Activated CD4-positive, alpha-beta T cell treated with anti-CD3 and anti-CD28 coated beads, Interleukin-10, Interleukin-2, amounts not matched to agents 100 ng/mL and 50 ng/mL, durations not matched to agents 16 hours and 8 hours (primary cell): Measurements from ENCODE around the gene IFT43.
"Not testable (repeated sequence)": the region's sequence is repeated elsewhere in the genome, so short reads cannot be mapped to it uniquely, and the experiment has no call there.

Experiments
- DNase-seq: peaks from one replicate; pipeline ENCODE4 v3.0.0-alpha.2; 2020

Gene IFT43

DNA sequence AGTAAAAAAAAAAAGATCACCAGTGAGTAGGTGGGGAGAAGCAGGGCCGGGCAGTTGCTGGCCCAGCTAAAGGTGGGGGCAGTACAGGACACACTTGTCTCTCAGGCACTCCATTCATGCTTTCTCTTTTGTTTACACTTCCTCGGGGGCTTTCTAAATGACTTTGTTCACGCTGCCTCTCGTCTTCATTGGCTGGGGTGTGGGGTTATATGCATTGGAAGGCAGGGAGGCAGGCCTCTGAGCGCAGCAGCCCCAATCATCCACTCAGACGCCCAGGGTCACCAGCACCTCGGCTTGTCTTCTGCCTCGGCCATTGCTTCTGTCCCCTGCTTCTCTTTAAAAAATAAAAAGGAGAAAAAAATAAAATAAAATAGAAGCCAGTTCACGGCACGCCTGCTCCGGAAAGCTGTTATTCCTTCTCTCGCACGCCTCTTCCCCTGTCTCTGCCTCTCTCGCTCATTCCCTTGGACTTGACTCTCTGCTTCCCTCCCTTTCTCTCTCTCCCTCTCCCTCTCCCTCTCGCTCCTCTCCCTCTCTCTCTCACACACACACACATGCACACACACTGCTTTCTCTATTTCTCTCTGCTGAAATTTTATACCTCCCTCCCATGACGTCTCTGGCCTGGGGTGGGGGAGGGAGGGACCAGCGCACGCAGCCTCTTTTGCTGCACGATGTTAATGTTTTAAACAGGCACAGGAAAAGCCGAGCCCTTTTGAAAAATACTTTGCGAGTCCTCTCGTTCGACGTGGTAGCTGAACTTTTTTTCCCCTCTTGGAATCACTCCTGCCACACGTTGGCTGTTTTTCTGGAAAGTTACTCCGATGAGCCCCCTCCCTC is 3.9 kb upstream of the IFT43 start, which contains the start of gene TGFB3:
Gene TGFB3 (minus strand): TSS at position 570 of the 840 bp plus-strand sequence. CDS start 1,102 bp downstream, outside the sequence.
- DNase-seq, result peak; percentile 82

GRCh38 chr14:75982266-75983018 is 3.1 kb upstream of the IFT43 start:
- peak; percentile 81 for DNase-seq

- no peak for DNase-seq
Observed at GRCh38 chr14:75983019-75983358, 2.6 kb upstream of the IFT43 start.

DNA sequence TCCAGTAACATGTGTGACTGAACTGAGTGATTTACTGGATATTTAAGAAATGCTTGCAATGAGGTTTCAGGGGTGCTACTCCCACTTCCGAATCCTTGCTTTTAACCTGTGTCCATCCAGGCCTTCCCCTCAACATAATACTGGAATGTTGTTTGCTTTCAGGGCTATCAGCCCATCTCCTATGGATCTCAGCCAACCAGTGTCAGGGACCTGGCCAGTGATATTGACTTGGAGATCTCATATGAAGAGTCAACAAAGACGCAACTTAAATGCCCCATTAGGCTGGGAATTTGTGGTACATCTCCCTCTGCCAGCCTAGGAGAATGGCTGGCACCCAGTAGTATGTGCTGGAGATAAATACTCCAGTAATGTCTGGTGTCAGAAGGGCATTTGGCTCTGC is 889 bp upstream of the IFT43 start:
- DNase-seq, result no peak

- no peak for DNase-seq
Observed at GRCh38 chr14:75986439-75986765, 839 bp downstream of the IFT43 start.

DNA sequence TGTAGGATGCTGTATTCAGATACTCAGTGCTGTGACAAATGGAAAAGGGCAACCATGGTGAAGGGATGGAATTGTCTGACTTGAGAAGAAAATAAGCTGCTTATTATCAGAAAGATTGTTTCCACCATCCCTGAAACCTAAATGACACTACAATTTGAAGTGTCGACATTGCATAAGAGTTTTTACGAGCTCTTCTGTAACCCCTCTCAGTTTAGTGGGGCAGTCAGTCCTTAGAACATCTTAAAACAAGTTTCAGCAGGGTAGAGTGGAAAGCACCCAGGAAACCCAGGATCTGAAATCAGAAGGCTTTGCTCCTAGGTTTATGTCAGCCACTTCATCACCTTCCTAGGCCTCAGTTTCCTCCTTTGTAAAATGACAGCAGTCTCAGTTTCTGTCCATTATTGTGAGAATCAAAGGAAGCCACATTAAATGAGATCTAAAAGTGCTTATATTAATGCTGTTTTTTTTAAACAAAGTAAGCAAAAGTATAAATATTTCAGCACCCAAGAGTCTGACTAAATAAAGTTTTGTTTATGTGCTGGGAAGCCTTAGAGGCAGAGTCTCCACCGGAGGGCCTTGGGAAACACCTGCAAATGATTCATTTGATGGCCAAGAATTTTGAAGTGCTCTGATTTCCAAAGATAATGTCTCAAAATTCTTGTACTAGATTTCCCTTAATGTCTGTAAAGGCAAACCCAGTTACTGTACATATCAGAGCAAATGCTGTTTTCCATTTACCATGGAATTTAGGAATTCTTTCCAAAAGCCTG is 1.8 kb downstream of the IFT43 start:
- no peak for DNase-seq

DNA sequence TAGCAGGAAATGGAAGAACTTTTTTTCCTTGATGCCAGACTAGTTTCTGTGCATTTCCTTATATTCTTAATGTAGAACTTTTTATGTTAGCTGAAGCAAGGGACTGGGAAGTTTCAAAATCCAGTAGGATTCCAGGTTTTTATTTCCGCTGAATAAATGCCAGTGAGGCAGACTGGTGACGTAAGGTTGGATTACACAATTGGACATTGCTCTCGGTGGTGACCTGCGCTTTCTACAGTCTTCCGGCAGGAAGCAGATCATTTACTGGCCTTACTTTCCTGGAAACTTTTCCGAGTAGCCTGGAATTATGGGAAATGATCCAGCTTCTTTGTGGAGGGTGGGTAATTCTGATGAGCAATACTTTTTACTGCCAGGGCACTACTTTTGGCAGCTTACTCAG is 3.6 kb downstream of the IFT43 start:
- no peak for DNase-seq

GRCh38 chr14:75990297-75990696 is 4.7 kb downstream of the IFT43 start:
- no peak for DNase-seq

GRCh38 chr14:75991753-75992152 is 6.2 kb downstream of the IFT43 start:
- no peak for DNase-seq

GRCh38 chr14:75993567-75994041 is 8.0 kb downstream of the IFT43 start:
- DNase-seq, result peak; percentile 23

- DNase-seq, result no peak
Observed at GRCh38 chr14:75995372-75996041, 9.9 kb downstream of the IFT43 start.

GRCh38 chr14:75996488-75996887 is 10.9 kb downstream of the IFT43 start:
- no peak for DNase-seq

DNA sequence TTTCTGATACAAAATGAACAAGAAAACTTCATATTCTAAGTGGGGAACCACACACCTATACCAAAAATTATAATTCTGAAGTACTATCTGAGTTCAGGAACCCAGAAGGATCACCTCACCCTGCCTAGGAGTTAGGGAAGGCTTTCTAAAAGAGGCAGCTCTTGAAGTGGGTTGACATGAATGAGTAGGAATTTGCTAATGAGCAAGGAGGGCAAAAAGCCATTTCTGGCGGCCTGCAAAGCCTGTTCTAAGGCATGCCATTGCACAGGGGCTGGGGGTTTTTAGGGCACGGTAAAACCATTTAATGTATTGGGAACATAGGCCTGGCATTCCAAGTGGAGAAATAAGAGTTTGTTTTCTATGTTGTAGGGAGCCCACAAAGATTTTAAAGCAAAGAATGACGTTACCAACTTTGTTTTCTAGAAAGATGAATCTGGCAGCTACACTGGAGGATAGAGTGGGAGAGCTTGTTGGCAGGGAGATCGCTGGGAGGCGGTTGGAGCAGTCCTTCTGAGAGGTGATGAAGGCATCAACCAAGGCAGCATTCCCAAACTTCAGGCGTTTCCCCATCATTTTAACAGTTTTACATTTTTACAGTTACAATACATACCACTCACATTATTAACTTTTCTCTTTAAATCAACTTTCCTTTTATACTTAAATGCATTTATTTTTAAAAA is 14.1 kb downstream of the IFT43 start:
- no peak for DNase-seq

GRCh38 chr14:76002383-76002782 is 16.8 kb downstream of the IFT43 start:
- no peak for DNase-seq

DNA sequence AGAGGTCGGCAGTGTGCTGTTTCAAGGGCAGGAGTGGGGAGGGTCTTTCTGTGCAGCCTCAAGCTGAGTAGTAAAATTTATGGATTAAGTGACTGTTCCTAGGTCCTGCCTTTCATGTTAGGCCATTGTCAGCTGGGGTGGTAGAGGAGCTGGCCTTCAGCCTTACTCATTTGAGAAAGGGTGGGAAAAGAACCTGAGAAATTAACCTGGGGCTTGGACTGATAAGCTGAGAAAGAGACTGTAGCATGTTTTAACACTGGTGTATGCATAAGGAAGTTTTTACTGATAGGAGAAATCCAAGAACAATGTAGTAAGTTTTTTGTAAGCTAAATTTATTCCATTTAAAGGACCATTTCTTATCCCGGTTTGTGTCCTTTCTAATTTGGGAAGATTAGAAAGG is 20.7 kb downstream of the IFT43 start:
- DNase-seq, result no peak

GRCh38 chr14:76007379-76007778 is 21.8 kb downstream of the IFT43 start:
- no peak for DNase-seq

GRCh38 chr14:76007852-76008251 is 22.3 kb downstream of the IFT43 start:
- no peak for DNase-seq

- DNase-seq, result not testable (repeated sequence)
Observed at GRCh38 chr14:76009627-76010026, 24.1 kb downstream of the IFT43 start.

DNA sequence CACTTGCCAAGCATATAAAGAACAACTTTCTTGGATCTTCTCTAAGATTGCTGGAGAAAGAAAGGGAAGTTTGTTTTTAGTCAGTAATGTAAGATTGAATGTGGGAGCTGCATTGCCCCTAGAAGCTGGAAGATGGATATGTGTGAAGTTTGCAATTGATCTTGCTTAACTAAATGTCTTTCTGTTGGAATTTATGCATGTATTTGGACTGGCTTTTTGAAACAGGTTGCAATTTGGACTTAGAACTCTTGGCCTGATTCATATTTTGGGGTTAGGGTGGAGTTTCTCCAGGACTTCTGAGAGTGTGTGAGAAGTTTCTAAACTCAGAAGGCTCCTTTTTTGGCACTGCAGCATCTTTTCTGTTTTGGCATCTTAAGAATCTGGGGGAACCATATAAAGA is 26.4 kb downstream of the IFT43 start:
- no peak for DNase-seq

DNA sequence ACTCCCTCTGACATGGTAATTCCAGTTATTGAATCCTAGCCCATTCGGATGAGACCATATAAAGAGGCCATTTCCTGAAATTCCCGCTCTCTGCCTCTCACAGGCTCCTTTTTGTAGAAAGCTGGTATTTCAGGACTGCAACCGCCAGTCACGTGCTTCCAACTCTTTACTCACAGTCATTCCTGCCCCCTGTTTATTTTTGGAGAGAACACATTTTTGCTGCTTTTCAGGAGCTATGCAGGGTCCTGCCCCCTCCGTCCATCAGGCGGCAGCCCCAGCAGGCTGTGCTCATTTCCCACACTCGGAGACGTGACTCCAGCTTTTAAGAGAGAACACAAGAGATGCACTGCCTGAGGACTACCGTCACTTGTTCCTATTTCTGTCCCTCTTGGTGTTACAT is 26.8 kb downstream of the IFT43 start:
- no peak for DNase-seq

DNA sequence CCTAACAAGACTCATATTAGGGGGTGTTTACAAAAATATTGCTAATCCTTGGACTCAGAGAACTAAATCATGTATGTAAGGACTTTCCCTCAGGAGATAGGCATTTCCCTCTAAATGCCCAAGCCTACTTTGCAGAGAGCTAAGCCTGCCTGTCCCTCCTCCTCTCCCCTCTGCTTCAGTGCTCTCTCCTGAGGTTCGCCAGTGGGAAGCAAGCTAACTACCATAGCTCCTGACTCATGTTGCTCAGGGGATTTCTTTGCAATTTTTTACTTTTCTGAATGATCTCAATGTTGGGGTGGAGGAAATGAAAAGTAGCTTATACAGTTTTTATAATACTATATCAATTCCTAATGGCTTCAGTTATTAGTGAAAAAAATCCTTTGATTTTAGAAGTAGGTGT is 29.6 kb downstream of the IFT43 start:
- DNase-seq, result no peak

- no peak for DNase-seq
Observed at GRCh38 chr14:76015668-76016067, 30.1 kb downstream of the IFT43 start.
